GM18508 (cell line): Measurements from ENCODE around the gene SLC29A1.
"Not testable (repeated sequence)": the region's sequence is repeated elsewhere in the genome, so short reads cannot be mapped to it uniquely, and the experiment has no call there.

Source experiments
- ATAC-seq: cut with Tn5 transposase; IDR thresholded peaks from one replicate; pipeline ENCODE4 v1.9.1; 2021; ENCODE audit warnings: moderate number of reproducible peaks; ENCODE audit not compliant: insufficient read depth, unreplicated experiment

SLC29A1 gene

GRCh38 chr6:44193307-44193910 is 30.0 kb upstream of the SLC29A1 start:
- ATAC-seq, result no peak

GRCh38 chr6:44194326-44194725 is 29.1 kb upstream of the SLC29A1 start:
- no peak for ATAC-seq

DNA sequence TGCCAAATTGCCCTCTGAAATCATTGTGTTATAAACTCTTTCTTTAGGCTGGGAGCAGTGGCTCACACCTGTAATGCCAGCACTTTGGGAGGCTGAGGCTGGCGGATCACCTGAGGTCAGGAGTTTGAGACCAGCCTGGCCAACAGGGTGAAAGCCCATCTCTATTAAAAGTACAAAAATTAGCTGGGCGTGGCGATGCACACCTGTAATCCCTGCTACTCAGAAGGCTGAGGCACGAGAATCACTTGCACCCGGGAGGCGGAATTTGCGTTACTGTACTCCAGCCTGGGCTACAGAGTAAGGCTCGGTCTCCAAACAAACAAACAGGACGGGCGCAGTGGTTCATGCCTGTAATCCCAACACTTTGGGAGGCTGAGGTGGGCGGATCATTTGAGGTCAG is 27.0 kb upstream of the SLC29A1 start:
- not testable (repeated sequence) for ATAC-seq

DNA sequence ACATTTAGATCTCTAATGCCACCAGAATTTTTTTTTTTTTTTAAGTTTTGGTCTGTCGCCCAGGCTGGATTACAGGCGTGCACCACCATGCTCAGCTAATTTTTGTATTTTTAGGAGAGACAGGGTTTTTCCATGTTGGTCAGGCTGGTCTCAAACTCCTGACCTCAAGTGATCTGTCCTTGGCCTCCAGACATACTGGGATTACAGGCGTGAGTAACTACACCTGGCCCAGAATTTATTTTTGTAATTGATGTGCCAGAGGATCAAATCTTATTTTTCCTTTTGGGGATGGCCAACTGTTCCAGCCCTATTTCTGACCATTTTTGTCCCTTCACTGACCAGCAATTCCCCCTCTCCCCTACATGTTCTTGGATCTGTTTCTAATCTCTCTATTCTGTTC is 24.7 kb upstream of the SLC29A1 start:
- ATAC-seq, result no peak

DNA sequence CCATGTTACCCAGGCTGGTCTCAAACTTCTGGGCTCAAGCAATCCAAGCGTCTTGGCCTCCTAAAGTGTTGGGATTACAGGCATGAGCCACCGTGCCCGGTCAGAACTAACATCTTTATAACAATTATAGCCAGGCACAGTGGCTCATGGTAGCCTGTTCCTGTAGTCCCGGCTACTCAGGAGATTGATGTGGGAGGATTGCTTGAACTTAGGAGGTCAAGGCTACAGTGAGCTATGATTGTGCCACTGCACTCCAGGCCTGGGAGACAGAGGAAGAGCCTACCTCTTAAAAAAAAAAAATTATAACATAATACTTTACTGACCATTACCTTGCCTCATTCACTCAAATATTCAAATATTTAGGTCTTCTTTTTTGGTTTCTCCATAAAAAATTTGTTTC is 23.5 kb upstream of the SLC29A1 start:
- ATAC-seq, result no peak

DNA sequence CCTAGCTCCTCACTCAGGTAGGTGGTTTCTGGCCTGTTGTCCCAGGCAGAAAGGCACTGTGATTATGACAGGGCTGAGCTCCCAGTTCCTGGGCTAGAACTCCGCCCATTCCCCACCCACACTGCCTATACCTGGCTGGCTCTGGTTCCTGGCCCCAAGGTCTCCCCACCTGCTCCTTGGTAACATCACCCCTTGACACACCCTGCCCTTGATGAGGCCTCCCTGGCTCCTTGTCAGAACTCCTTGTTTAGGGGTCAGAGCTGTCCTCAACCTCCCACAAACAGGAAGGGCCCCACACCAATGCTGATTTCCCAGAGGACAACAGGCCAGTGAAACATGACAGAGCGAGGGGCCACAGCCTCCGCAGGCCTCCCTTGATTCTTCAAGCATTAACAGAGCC is 22.2 kb upstream of the SLC29A1 start:
- ATAC-seq, result no peak

DNA sequence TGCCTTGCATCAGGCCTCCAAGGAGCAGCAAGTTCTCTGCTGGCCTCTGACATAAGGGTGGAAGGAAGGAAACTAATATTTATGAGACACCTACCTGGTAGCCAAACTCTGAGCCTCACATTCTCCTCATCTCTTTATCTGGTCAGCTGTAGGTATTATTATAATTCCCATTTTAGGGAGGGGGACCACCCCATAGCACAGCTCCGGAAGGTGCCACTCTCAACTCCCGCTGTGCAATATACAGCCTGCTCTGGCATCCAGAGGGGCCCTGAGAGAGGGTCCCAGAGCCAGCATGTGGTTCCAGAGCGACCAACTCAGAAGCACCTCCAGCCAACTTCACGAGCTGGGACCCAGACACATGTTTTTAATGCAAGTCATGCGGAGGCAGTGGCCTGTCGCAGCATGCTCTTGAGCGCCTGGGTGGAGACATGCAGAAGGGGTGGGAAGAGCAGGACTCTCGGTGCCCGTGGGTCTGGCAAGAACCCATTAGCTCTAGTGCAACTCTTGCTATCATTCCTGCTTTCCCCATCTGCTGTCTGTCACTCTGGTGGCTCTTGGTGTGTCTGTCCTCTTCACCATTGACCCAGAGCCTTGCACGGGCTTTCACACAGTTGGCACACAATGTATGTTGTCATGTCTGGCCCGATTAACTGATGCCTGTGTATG is 21.6 kb upstream of the SLC29A1 start:
- ATAC-seq, result no peak

- ATAC-seq, result no peak
Measured at GRCh38 chr6:44202332-44202971, 20.9 kb upstream of the SLC29A1 start.

DNA sequence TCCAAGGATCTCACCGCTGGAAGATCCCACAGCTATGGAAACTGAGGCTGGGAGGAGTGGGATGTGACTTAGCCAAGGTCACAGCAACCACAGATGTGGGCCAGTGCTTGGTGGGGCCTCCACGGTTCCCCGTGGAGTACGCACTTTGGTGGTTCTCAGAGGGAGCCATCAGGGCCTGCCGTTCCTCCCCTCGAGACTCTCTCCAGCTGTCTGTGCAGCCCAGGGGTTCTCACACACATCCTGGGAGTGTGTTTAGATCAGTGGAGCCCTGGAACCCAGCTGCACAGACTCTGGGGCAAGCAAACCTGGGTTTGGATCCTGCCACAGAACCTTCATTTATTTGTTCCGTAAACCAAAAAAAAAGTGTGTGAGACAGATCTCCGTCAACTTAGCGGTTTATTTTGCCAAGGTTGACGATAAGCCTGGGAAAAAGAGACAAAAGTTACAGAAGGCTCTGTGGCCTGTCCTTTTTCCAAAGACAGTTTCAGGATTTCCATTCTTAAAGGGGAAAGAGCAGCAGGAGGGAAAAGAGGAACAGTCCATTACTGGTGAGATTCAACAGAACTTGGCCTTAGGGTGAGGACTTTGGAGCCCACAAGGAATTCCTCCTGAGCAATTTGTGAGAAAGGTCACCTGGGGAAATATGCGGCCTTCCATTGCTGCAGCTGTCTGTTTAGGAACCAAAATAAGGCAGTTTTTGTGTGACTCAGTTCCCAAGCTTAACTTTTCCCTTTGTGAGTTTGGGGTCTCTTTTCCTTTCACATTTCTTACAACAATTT is 20.2 kb upstream of the SLC29A1 start:
- no peak for ATAC-seq

GRCh38 chr6:44203955-44204354 is 19.4 kb upstream of the SLC29A1 start:
- no peak for ATAC-seq

- ATAC-seq, result no peak
Measured at GRCh38 chr6:44207966-44208365, 15.4 kb upstream of the SLC29A1 start.

GRCh38 chr6:44211284-44211683 is 12.1 kb upstream of the SLC29A1 start:
- no peak for ATAC-seq

GRCh38 chr6:44214307-44214706 is 9.1 kb upstream of the SLC29A1 start:
- ATAC-seq, result no peak

- no peak for ATAC-seq
Measured at GRCh38 chr6:44216677-44217331, 6.6 kb upstream of the SLC29A1 start, which contains the start of gene MYMX. Gene MYMX, plus strand, starts transcription at chr6:44216926. Its CDS starts 546 bp downstream, at chr6:44217472.

DNA sequence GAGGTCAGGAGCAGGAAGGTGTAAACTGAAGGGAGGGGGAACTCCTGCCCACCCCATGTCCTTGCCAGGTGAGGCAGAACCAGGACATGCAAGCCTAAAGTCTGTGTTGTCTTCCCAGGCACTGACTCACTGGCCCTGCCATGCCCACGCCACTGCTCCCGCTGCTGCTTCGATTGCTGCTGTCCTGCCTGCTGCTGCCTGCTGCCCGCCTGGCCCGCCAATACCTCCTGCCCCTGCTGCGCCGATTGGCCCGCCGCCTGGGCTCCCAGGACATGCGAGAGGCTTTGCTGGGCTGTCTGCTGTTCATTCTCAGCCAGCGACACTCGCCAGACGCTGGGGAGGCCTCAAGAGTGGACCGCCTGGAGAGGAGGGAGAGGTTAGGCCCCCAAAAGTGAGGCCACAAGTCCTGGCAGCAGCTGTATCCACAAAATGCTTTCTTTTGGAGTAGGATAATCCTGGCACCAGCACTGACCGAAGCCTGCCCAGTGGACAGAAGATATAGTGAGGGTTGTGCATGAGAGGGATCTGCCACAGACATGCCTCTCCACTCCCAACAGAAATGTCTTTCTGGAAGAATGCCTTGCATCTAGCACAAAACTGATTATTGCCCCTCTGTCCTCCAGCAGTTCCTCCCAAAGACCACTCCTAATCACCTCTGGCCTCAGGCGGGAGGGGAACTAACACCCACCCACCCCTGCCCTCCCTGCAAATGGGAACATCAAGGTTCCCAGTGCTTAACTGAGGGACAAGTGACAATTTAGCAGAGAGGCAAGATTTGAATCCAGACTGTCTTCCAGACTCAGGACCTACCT is 5.9 kb upstream of the SLC29A1 start:
- no peak for ATAC-seq

GRCh38 chr6:44219053-44219814 is 4.2 kb upstream of the SLC29A1 start:
- no peak for ATAC-seq

DNA sequence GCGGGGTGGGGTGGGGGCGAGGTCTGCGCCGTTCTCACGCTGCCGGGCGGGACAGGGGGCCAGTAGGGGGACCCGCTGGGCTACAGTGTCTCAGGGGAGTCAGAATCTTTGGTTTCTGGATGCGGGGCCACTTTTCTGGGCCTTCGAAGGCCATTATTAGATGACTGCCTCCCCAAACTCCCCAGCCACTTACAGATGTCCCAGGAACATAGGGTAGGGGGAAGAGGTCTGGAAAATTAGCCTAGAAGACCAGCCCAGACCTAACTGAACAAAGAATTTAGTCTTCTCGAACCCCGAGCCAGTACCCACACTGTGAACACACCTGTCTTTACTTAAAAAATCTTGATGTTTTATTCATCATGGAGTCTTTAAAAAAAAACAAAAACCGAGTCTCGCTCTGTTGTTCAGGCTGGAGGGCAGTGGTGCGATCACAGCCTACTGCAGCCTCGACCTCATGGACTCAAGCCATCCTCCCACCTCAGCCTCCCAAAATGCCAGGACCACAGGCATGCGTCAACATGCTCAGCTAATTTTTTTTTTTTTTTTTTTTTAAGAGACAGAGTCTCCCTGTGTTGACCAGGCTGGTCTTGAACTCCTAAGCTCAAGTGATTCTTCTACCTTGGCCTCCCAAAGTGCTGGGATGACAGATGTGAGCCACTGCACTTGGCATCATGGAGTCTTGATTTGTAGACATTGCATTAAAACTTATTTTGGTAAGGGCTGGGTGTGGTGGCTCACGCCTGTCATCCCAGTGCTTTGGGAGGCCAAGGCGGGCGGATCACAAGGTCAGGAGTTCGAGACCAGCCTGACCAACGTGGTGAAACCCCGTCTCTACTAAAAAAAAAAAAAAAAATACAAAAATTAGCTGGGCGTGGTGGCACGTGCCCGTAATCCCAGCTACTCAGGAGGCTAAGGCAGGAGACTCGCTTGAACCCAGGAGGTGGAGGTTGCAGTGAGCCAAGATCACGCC is 3.3 kb upstream of the SLC29A1 start:
- ATAC-seq, result no peak

DNA sequence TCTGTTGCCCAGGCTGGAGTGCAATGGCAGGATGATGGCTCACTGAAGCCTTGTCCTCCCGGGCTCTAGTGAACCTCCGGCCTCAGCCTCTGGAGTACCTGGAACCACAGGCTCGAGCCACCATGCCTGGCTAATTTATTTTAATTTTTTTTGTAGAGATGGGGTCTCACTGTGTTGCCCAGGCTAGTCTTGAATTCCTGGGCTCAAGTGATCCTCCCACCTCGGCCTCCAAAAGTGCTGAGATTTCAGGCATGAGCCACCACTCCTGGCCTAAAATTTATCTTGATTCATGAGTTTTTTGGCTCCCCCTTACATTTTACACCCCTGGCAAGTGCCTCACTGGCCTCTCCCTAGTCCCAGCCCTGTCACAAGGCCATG is 2.5 kb upstream of the SLC29A1 start:
- ATAC-seq, result no peak
